RPMI8226 (cell line): ENCODE measurements around the gene CNOT1.
"Not testable (repeated sequence)": the region's sequence is repeated elsewhere in the genome, so short reads cannot be mapped to it uniquely, and the experiment has no call there.

Source experiments
- DNase-seq: peaks from one replicate; pipeline ENCODE4 v3.0.0-alpha.2; 2015

Gene CNOT1

GRCh38 chr16:58637021-58637420, 7.4 kb upstream of the CNOT1 start:
- DNase-seq, result not testable (repeated sequence)

- DNase-seq, result peak; percentile 56
These were observed 6.8 kb upstream of the CNOT1 start for GRCh38 chr16:58636466-58636865.

- DNase-seq, result no peak
These were observed 5.9 kb upstream of the CNOT1 start for GRCh38 chr16:58635502-58635901.

GRCh38 chr16:58634265-58634802, 4.7 kb upstream of the CNOT1 start:
- DNase-seq, result no peak

- peak; percentile 73 for DNase-seq
These were observed 537 bp downstream of the CNOT1 start for GRCh38 chr16:58628845-58629732.

- no peak for DNase-seq
These were observed 5.4 kb downstream of the CNOT1 start for GRCh38 chr16:58624209-58624608.

- DNase-seq, result no peak
These were observed 9.2 kb downstream of the CNOT1 start for GRCh38 chr16:58620396-58620795.

GRCh38 chr16:58615280-58615679, 14.3 kb downstream of the CNOT1 start:
- no peak for DNase-seq

- DNase-seq, result no peak
These were observed 14.8 kb downstream of the CNOT1 start for GRCh38 chr16:58614860-58615259.

- no peak for DNase-seq
These were observed 15.4 kb downstream of the CNOT1 start for GRCh38 chr16:58614212-58614611.

GRCh38 chr16:58612965-58613364, 16.7 kb downstream of the CNOT1 start:
- DNase-seq, result not testable (repeated sequence)

- DNase-seq, result no peak
These were observed 21.0 kb downstream of the CNOT1 start for GRCh38 chr16:58608601-58609136.

GRCh38 chr16:58605562-58605961, 24.1 kb downstream of the CNOT1 start:
- DNase-seq, result no peak

GRCh38 chr16:58591083-58591482, 38.5 kb downstream of the CNOT1 start:
- DNase-seq, result no peak

- DNase-seq, result no peak
These were observed 40.2 kb downstream of the CNOT1 start for GRCh38 chr16:58589326-58589905.

GRCh38 chr16:58588406-58588805, 41.2 kb downstream of the CNOT1 start:
- no peak for DNase-seq

GRCh38 chr16:58586340-58587030, 43.1 kb downstream of the CNOT1 start:
- no peak for DNase-seq

GRCh38 chr16:58584831-58585505, 44.7 kb downstream of the CNOT1 start:
- DNase-seq, result no peak

- no peak for DNase-seq
These were observed 46.5 kb downstream of the CNOT1 start for GRCh38 chr16:58582971-58583765.

- DNase-seq, result no peak
These were observed 47.5 kb downstream of the CNOT1 start for GRCh38 chr16:58582133-58582532.

GRCh38 chr16:58579587-58579986, 50.0 kb downstream of the CNOT1 start:
- no peak for DNase-seq

- DNase-seq, result no peak
These were observed 51.0 kb downstream of the CNOT1 start for GRCh38 chr16:58578642-58579041.
